Measurements from ENCODE around the gene ZNF664.
"Not testable (repeated sequence)": the region's sequence is repeated elsewhere in the genome, so short reads cannot be mapped to it uniquely, and the experiment has no call there.

The ZNF664 gene

DNA sequence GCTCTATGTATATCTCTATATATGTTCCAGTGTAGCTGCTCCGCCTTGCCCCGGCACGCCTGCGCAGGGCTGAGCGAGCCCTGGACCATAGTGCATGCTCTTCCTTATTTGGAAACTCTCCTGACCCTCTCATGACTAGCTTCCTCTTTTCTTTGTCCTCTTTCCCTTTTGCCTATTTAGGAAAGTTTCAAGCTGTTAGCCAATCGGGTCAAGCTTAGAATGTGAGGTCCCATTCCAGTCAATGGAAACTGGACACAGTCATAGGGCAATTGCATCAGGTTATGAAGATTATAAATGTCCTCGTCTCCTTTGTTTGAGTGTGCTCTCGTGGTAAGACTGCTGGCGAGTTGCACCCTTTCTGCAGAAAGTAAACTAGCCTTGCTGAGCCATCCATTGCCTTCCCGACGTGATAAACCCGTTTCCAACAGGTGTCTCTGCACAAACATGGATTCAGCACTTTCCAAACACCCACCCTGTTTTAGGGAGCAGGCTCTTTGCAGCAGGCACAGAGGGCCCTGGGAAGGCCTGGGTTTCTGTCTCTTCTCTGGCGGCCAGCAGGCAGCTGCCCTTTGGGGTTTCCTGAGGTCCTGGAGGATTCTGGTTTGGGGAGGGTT lies 31.3 kb upstream of the ZNF664 start:
- no peak for DNase-seq (ENCODE audit: low read depth)

DNA sequence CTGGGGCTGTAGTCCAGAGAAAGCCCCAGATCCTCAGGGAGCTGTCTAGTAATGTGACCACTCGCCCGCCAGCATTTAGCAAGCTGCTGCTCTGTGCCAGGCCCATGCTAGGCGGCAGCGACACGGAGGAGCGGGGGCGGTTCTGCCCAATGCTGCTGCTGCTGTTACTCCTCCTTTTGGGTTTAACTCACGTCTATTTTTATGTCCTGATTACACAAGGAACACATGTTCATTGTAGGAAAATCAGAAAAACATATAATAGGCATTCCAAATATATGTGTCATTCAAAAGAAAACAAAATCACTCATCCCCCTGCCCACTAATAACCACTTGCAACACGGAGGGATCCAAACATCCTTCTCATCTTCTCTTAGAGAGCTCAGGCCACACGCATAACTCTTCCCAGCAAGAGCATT lies 30.8 kb upstream of the ZNF664 start:
- no peak for DNase-seq (ENCODE audit: low read depth)

GRCh38 chr12:123942911-123943648 lies 29.9 kb upstream of the ZNF664 start:
- no peak for DNase-seq (ENCODE audit: low read depth)

- DNase-seq (ENCODE audit: low read depth): no peak
Measured at GRCh38 chr12:123943816-123944215, 29.2 kb upstream of the ZNF664 start.

DNA sequence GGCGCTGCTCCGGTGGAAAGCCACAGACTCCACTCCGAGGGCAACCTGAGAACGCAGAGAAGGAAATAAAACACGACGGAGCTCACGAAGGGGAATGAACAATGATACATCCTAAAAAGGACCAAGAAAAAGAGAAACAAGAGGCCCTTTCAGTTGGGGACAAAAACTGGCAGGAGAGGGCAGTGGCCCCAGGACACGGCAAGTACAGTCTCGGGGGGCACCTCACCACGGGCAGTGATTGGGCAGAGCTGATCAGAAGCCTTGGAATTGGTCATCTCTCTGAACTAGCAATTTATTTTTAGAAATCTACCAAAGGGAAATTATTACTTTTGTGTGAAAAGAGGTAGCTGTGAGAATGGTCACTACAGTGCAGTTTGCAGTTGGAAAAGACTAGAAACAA lies 28.3 kb upstream of the ZNF664 start:
- no peak for DNase-seq (ENCODE audit: low read depth)

GRCh38 chr12:123945287-123946151 lies 27.5 kb upstream of the ZNF664 start:
- DNase-seq (ENCODE audit: low read depth): no peak

DNA sequence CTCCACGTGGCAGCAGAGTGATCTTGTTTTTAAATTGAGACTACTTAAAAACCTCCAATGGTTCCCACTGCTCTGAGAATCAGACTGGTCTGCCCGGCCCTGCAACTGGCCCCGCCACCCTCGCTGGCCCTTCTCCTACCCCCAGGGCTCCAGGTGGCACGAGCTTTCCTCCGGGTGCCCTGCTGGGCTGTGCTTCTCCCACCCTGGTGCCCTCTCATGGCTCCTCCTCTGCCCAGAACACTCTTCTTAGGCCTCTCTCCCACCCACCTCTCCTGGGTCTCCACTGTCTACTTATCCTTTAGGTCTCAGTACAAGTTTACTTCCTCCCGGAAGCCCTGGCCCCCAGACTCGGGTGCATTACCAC lies 26.9 kb upstream of the ZNF664 start:
- no peak for DNase-seq (ENCODE audit: low read depth)

GRCh38 chr12:123946516-123947505 lies 26.2 kb upstream of the ZNF664 start:
- DNase-seq (ENCODE audit: low read depth): not testable (repeated sequence)

GRCh38 chr12:123947531-123947930 lies 25.5 kb upstream of the ZNF664 start:
- DNase-seq (ENCODE audit: low read depth): not testable (repeated sequence)

DNA sequence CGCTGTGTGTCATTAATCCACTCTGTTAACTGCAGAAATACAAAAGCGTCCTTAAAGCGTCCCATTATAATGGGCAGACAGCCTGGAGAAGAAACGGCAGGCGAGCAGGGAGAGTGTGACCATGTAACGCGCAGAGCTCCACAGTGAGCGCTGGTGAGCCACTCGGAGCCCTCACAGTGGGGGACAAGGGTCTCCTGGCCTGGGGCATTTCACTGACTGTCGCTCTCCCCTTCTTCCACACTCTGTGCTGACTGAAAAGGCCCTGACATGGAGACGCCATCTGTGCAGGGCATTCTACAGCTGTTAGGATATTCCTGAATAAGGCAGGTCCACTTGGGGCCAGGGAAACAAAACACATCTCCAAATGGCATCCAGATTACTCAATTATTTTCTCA lies 24.6 kb upstream of the ZNF664 start:
- no peak for DNase-seq (ENCODE audit: low read depth)

- DNase-seq (ENCODE audit: low read depth): no peak
Measured at GRCh38 chr12:123948796-123949769, 23.9 kb upstream of the ZNF664 start.

GRCh38 chr12:123949770-123950165 lies 23.2 kb upstream of the ZNF664 start:
- no peak for DNase-seq (ENCODE audit: low read depth)

GRCh38 chr12:123950476-123951349 lies 22.3 kb upstream of the ZNF664 start:
- DNase-seq (ENCODE audit: low read depth): no peak

DNA sequence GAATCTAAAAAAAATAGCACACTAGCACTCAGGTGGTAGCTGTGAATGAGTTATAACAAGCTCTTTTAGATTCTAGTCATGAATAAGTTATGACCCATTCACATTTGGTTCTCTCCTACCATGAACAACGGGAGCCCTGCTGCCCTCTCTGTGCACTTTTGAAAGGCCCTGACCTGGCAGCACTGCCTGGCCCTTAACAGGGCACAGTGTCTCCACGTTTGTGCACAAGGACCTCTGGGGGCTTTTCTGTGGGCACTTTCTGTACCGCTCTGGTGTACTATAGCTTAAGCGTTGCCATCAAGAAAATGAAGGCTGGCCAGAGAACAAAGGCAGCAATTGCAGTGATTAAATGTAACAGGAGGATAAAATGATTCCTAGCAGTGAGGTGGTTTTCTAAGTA lies 21.5 kb upstream of the ZNF664 start:
- no peak for DNase-seq (ENCODE audit: low read depth)

GRCh38 chr12:123952037-123952436 lies 21.0 kb upstream of the ZNF664 start:
- DNase-seq (ENCODE audit: low read depth): no peak

DNA sequence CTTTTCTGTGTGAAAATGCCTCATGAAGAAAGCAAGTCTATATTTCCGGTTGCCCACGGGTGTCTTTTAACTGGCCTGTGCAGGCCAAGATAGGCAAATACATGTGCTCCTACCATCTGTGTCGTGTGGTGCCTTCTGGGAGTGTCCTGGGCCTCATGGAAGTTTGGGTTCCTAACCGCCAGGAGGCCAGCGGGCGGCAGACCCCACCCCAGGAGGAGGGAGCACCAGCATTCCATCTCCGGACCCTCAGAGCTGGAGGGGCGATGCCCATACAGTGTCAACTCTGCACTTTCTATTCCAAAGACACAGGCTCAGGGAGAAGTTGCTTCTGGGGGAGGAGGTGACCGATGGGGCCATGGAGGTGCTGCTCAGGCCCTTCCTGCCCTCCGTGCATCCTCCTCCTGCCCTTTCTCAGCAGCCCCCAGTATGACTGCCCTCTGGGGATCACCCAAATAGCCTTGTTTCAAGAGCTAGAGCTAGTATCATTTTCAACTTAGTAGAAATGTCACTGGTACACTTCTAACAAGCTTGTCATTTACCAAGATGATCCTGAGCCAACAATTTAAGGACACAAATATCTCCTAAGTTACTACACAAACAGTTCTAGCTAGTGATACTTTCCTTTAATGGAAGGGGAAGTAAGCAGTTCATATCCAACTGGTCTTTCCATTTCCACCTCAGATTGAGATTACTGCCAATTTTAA lies 18.2 kb upstream of the ZNF664 start:
- no peak for DNase-seq (ENCODE audit: low read depth)

DNA sequence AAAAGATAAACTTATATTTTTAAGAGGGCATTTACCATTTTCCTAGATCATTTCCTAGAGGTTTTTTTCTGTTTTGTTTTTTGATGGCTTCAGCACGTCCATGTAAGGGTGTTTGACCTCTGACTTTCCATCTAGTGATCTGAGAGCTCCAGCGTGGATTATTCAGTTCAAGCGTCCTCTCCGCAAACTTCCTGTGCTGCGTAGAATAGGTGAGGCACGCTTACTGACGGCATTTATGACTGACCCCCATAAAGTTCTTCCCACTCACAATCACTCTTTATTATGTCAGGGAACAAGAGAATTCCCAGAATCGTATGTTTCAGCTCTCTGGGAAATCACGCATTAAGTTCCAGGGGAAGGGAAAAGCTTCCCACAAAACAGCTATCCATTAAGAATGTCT lies 16.8 kb upstream of the ZNF664 start:
- DNase-seq (ENCODE audit: low read depth): no peak

- no peak for DNase-seq (ENCODE audit: low read depth)
Measured at GRCh38 chr12:123957196-123957595, 15.8 kb upstream of the ZNF664 start.

DNA sequence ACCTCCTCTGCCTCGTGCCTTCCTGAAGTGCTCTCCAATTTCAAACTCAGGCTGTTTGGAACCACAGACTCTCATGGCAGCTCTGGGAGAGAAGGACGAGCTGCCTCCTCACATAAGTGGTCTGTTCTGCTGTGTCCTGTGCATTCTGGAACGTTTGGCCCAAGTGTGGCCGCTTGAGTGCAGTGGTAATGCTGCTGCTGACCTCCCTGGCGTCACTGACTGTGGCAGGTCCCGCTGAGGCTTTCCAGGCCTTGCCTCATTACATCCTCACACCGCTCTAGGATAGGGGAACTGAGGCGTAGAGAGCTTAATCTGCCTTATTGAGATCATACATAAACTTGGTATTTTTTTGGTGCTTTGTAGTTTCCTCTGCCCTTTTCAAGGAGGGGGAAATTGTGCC lies 14.6 kb upstream of the ZNF664 start:
- no peak for DNase-seq (ENCODE audit: low read depth)

Data from stimulated activated CD8-positive, alpha-beta memory T cell treated with anti-CD3 and anti-CD28 coated beads, Interleukin-4, amount 100 ng/mL, for 24 hours (primary cell).